HepG2 (cell line): Measurements from ENCODE around the gene IL16. TPM values are rescaled to one million over a fixed set of nuclear protein-coding genes. Genes with fewer than 3 reads are reported as not detected.

Experiments used
- ATAC-seq: fragments of 200-7000 bp; cut with Tn5 transposase; 3 replicates; pipeline ENCODE4 v1.9.1; 2020; ENCODE audit warnings: mild to moderate bottlenecking, moderate library complexity
- BruUV-seq: library from RNA; stranded (reverse); fragments of 400-500 nt; replicated peaks from 2 replicates; lab custom pipeline; 2021; lab: Mats Ljungman, UMichigan
- CTCF ChIA-PET: fragments of 300-600 bp; formaldehyde crosslinking; extraction: SDS; loops from one replicate; lab custom pipeline; 2021; ENCODE audit warnings: low total read pairs, inconsistent platforms, low intra/inter-chr PET ratio; lab: Yijun Ruan, JAX
- POLR2A ChIA-PET: fragments of 350-600 bp; sonication (Branson Sonifier 250); formaldehyde crosslinking; loops from one replicate; lab custom pipeline; 2020; ENCODE audit warnings: antibody characterized with exemption, inconsistent platforms; lab: Yijun Ruan, JAX
- DNase-seq: peaks from one replicate; pipeline ENCODE4 v3.0.0-alpha.2; 2015; ENCODE audit warnings: low spot score
- FAIRE-seq: peaks from 3 replicates; lab custom pipeline; 2011; peaks lifted over from hg19 to GRCh38; lab: Jason Lieb, UNC
- H2AFZ ChIP-seq: one replicate; pipeline ENCODE4 v1.6.1; 2011; ENCODE audit warnings: low read length, inconsistent platforms
- H3K27ac ChIP-seq: fragments of 300-600 bp; 3 replicates; pipeline ENCODE4 v1.8.0; 2011; ENCODE audit warnings: mixed run types, mild to moderate bottlenecking, mixed read lengths, low read length, inconsistent platforms; ENCODE audit not compliant: insufficient read depth; ENCODE audit errors: extremely low read length
- H3K27me3 ChIP-seq, 2 experiments: fragments of 200-600 bp in 1 of 2; 2 replicates in 1 of 2; 3 replicates in 1 of 2; pipeline versions ENCODE4 v1.6.0 to v1.8.0; 2011; ENCODE audit warnings: low read length in 2 of 2, mild to moderate bottlenecking in 2 of 2, moderate library complexity in 2 of 2, inconsistent platforms in 1 of 2; ENCODE audit not compliant: insufficient read depth in 2 of 2, control insufficient read depth in 1 of 2
- H3K36me3 ChIP-seq, 2 experiments: fragments of 200-600 bp in 1 of 2; replicated peaks in 1 of 2; 2 replicates in 1 of 2; 3 replicates in 1 of 2; pipeline versions ENCODE4 v1.5.1 to v1.8.0; 2011; ENCODE audit warnings: low read length in 2 of 2, inconsistent platforms in 1 of 2; ENCODE audit not compliant: insufficient read depth in 2 of 2, control insufficient read depth in 1 of 2
- H3K4me1 ChIP-seq: 2 replicates; pipeline ENCODE4 v1.5.1; 2012; ENCODE audit warnings: low read length, inconsistent platforms; ENCODE audit not compliant: insufficient read depth
- H3K4me2 ChIP-seq: 2 replicates; pipeline ENCODE4 v1.6.0; 2011; ENCODE audit warnings: low read depth, low read length, inconsistent platforms
- H3K4me3 ChIP-seq, 3 experiments: fragments of 200-600 bp in 1 of 3; sonication (generic), shearing (Covaris generic) in 1 of 3; replicated peaks in 1 of 3; 2 replicates each; pipeline ENCODE4 v1.5.1; 2011 to 2016; ENCODE audit warnings: low read length in 3 of 3, inconsistent platforms in 2 of 3, low read depth in 2 of 3, mild to moderate bottlenecking in 2 of 3, control low read depth in 1 of 3, mixed read lengths in 1 of 3; ENCODE audit not compliant: insufficient read depth in 1 of 3
- H3K79me2 ChIP-seq: one replicate; pipeline ENCODE4 v1.6.1; 2011; ENCODE audit warnings: low read length, inconsistent platforms; ENCODE audit not compliant: insufficient read depth
- H3K9ac ChIP-seq: 2 replicates; pipeline ENCODE4 v1.6.0; 2011; ENCODE audit warnings: mild to moderate bottlenecking, low read depth, low read length, inconsistent platforms; ENCODE audit not compliant: insufficient read depth
- H3K9me3 ChIP-seq: 2 replicates; pipeline ENCODE4 v1.5.1; 2012; ENCODE audit warnings: mild to moderate bottlenecking, low read length
- H4K20me1 ChIP-seq: 2 replicates; pipeline ENCODE4 v1.6.0; 2011; ENCODE audit warnings: inconsistent platforms, mild to moderate bottlenecking, low read length, moderate library complexity; ENCODE audit not compliant: insufficient read depth
- ELF4 ChIP-seq: sonication (generic); formaldehyde crosslinking; IDR thresholded peaks from 2 replicates; pipeline ENCODE4 v1.5.0; 2020; ENCODE audit warnings: missing genetic modification reagents, mild to moderate bottlenecking, moderate library complexity, borderline replicate concordance
- JUND ChIP-seq: sonication (generic); formaldehyde crosslinking; IDR thresholded peaks from 2 replicates; pipeline ENCODE4 v1.8.0; 2022; ENCODE audit warnings: mild to moderate bottlenecking, missing genetic modification reagents
- KDM1A ChIP-seq: IDR thresholded peaks from 2 replicates; pipeline ENCODE4 v1.6.1; 2016; ENCODE audit warnings: missing compliant biosample characterization
- MTA3 ChIP-seq: sonication (generic); formaldehyde crosslinking; IDR thresholded peaks from 2 replicates; pipeline ENCODE4 v1.4.0; 2020; ENCODE audit warnings: missing genetic modification reagents
- NCOA1 ChIP-seq: sonication (generic); formaldehyde crosslinking; IDR thresholded peaks from 2 replicates; pipeline ENCODE4 v1.9.0; 2021; ENCODE audit warnings: missing genetic modification reagents
- NCOR1 ChIP-seq: fragments of 200-600 bp; sonication (generic); IDR thresholded peaks from 2 replicates; pipeline ENCODE4 v1.7.0; 2017; ENCODE audit warnings: antibody characterized with exemption, low read length, borderline replicate concordance
- NR3C1 ChIP-seq: sonication (generic); formaldehyde crosslinking; IDR thresholded peaks from 2 replicates; pipeline ENCODE4 v1.4.0; 2020; ENCODE audit warnings: missing genetic modification reagents
- SP1 ChIP-seq, 2 experiments: fragments of 450-650 bp in 1 of 2; sonication (generic) in 1 of 2; formaldehyde crosslinking in 1 of 2; IDR thresholded peaks; 2 replicates each; pipeline versions ENCODE4 v1.4.0 to v1.6.1; 2016 to 2020; ENCODE audit warnings: missing genetic modification reagents in 1 of 2
- YY1 ChIP-seq: IDR thresholded peaks from 2 replicates; pipeline ENCODE4 v1.6.1; 2011; ENCODE audit warnings: low read length, low read depth, moderate library complexity, mild to moderate bottlenecking; ENCODE audit not compliant: insufficient read depth, insufficient replicate concordance
- ZNF225 ChIP-seq: sonication (generic); formaldehyde crosslinking; IDR thresholded peaks from 2 replicates; pipeline ENCODE4 v1.4.0; 2020; ENCODE audit warnings: mild to moderate bottlenecking, missing genetic modification reagents
- ZNF263 ChIP-seq: sonication (generic); formaldehyde crosslinking; IDR thresholded peaks from 2 replicates; pipeline ENCODE4 v1.4.0; 2020; ENCODE audit warnings: missing genetic modification reagents
- ZNF775 ChIP-seq: sonication (generic); formaldehyde crosslinking; IDR thresholded peaks from 2 replicates; pipeline ENCODE4 v1.4.0; 2020; ENCODE audit warnings: missing genetic modification reagents, mild to moderate bottlenecking, moderate library complexity, borderline replicate concordance
- ZNF879 ChIP-seq: sonication (generic); formaldehyde crosslinking; IDR thresholded peaks from 2 replicates; pipeline ENCODE4 v1.8.1; 2023; ENCODE audit warnings: missing genetic modification reagents
- WGBS: methylation state at CpG from one replicate; pipeline ENCODE4 v1.1.6; 2017; ENCODE audit warnings: low lambda C conversion rate; 5-methylcytosine and 5-hydroxymethylcytosine counted together
- in situ Hi-C: cut with HindIII; loops from 2 replicates; pipeline ENCODE4 v1.10.0; 2017; ENCODE audit warnings: low pct_unique_long_range_greater_than_20kb; ENCODE audit not compliant: extremely low pct_ligation_motif_present
- intact Hi-C: fragments of 100-400 bp; cut with micrococcal nuclease; formaldehyde crosslinking; loops from one replicate; pipeline ENCODE4 v1.10.0; 2022; ENCODE audit not compliant: unreplicated experiment
- polyA plus RNA-seq, 8 experiments: library from polyadenylated mRNA; depleted of rRNA in 3 of 8; stranded (reverse) in 7 of 8; unstranded in 1 of 8; fragments of >200 nt; fragmentation: Illumina TruSeq in 4 of 8; extraction: Trizol in 4 of 8; gene quantifications; 2 replicates each; pipeline versions ENCODE4 v1.2.1 to v1.2.3, GENCODE V29; 2011 to 2016; ENCODE audit warnings: low read depth in 4 of 8, missing spikeins in 1 of 8, mixed read lengths in 1 of 8; ENCODE audit not compliant: insufficient read depth in 1 of 8
- total RNA-seq, 5 experiments: library from RNA; depleted of rRNA; stranded (reverse); fragments of >200 nt; fragmentation: Illumina TruSeq; extraction: Trizol; gene quantifications; 2 replicates each; pipeline ENCODE4 v1.2.3, GENCODE V29; 2016; ENCODE audit warnings: low read depth in 1 of 5
- TF ChIP-seq, protein P1 (sequence below): sonication (generic); formaldehyde crosslinking; IDR thresholded peaks from 2 replicates; pipeline ENCODE4 v1.5.1; 2020; ENCODE audit warnings: missing genetic modification reagents, mild to moderate bottlenecking, borderline replicate concordance
- TF ChIP-seq, protein P2 (sequence below): sonication (generic); formaldehyde crosslinking; IDR thresholded peaks from 2 replicates; pipeline ENCODE4 v1.5.0; 2020; ENCODE audit warnings: mild to moderate bottlenecking, missing genetic modification reagents
- TF ChIP-seq, protein P3 (sequence below): sonication (generic); formaldehyde crosslinking; IDR thresholded peaks from 2 replicates; pipeline ENCODE4 v1.8.0; 2022; ENCODE audit warnings: mild to moderate bottlenecking, missing genetic modification reagents
- TF ChIP-seq, protein P4 (sequence below): sonication (generic); formaldehyde crosslinking; IDR thresholded peaks from 2 replicates; pipeline ENCODE4 v1.5.1; 2020; ENCODE audit warnings: mild to moderate bottlenecking, moderate library complexity, missing genetic modification reagents

IL16 gene
- total and polyA plus RNA-seq, 2 of the 13 experiments (the other 11 are each of a cell fraction or from before 2014, with no cell fraction given), result 0.03 TPM; not detected in 1

DNA sequence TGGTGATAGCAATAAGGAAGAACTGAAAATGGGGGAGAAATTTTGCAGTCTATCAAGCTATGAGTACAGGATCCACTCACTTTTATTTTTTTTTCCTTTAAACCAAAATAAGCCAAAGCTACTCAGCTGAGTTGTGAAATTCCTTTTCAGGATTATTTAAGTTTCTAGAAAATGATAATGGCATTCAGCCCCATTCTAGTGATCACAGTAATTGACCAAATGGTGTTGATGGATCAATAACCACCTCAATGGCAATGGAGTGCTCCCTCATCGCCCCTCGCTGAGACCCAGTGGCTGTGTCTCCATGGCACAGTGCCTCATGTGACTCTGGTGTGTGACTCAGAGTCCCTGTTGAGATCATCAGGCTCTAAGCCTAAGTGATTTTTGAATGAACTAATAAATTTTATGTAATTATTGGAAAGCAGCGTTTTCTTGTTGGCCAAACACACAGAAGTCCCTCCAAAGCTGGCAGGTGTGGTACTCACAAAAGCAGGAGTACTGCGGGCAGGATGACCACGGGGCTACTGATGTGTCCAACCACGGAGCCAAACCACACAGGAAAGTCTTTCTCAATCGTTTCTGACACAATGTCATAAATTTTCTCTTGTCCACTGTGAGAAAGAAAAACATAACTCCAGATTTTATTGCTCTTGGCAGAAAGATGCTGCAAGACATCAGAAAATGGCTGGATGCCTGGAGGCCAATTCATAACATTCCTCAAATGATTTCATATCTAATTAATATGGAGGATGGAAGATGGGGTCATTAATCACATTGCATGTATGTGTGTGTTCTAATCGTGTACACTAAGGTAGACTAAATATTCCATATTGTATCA lies 141.7 kb downstream of the IL16 start:
- Histone ChIP-seq H3K9me3 (no peaks in the 10 kb centered on the region), H2AFZ (no peak overlapping the region), H3K27ac (no peak overlapping the region), H3K79me2 (no peaks in the 10 kb centered on the region), H3K4me3 (no peak overlapping the region), H4K20me1 (no peaks in the 10 kb centered on the region), H3K4me1 (no peaks in the 10 kb centered on the region), H3K27me3 (no peaks in the 10 kb centered on the region; a peak in 1 of 5 replicates), H3K4me2 (no peak overlapping the region), H3K36me3 (no peaks in the 10 kb centered on the region), H3K9ac (no peak overlapping the region)
- no peak for FAIRE-seq
- BruUV-seq, result no TSS peak
- in situ Hi-C loops, result no loop called here
- no peak for DNase-seq
- ChIA-PET CTCF (no interaction called here), POLR2A (no interaction called here)
- 44% methylated on average over 8 of the region's 8 CpGs for WGBS
- intact Hi-C loops, result no loop called here
- ATAC-seq, result no peak
- TF ChIP-seq JUND (CRISPR knock-in tag) (no peak), ELF4 (CRISPR knock-in tag) (no peak), ZNF775 (CRISPR knock-in tag) (no peak), SP1 (IDR thresholded peaks at IDR 0.05) (no peak), SP1 (CRISPR knock-in tag; IDR thresholded peaks at IDR 0.05) (no peak), NCOA1 (CRISPR knock-in tag) (no peak), NCOR1 (no peak), NR3C1 (CRISPR knock-in tag) (no peak), MTA3 (no peak), ZNF879 (no peak), ZNF263 (CRISPR knock-in tag) (no peak), YY1 (no peak), KDM1A (CRISPR knock-in tag) (no peak), ZNF225 (CRISPR knock-in tag) (no peak)
- TF ChIP-seq, protein P1, sequence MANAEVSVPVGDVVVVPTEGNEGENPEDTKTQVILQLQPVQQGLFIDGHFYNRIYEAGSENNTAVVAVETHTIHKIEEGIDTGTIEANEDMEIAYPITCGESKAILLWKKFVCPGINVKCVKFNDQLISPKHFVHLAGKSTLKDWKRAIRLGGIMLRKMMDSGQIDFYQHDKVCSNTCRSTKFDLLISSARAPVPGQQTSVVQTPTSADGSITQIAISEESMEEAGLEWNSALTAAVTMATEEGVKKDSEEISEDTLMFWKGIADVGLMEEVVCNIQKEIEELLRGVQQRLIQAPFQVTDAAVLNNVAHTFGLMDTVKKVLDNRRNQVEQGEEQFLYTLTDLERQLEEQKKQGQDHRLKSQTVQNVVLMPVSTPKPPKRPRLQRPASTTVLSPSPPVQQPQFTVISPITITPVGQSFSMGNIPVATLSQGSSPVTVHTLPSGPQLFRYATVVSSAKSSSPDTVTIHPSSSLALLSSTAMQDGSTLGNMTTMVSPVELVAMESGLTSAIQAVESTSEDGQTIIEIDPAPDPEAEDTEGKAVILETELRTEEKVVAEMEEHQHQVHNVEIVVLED (CRISPR knock-in tag), result no peak
- TF ChIP-seq, protein P2, sequence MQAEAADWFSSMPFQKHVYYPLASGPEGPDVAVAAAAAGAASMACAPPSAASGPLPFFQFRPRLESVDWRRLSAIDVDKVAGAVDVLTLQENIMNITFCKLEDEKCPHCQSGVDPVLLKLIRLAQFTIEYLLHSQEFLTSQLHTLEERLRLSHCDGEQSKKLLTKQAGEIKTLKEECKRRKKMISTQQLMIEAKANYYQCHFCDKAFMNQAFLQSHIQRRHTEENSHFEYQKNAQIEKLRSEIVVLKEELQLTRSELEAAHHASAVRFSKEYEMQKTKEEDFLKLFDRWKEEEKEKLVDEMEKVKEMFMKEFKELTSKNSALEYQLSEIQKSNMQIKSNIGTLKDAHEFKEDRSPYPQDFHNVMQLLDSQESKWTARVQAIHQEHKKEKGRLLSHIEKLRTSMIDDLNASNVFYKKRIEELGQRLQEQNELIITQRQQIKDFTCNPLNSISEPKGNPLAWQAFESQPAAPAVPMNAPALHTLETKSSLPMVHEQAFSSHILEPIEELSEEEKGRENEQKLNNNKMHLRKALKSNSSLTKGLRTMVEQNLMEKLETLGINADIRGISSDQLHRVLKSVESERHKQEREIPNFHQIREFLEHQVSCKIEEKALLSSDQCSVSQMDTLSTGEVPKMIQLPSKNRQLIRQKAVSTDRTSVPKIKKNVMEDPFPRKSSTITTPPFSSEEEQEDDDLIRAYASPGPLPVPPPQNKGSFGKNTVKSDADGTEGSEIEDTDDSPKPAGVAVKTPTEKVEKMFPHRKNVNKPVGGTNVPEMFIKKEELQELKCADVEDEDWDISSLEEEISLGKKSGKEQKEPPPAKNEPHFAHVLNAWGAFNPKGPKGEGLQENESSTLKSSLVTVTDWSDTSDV (CRISPR knock-in tag), result no peak
- TF ChIP-seq, protein P3, sequence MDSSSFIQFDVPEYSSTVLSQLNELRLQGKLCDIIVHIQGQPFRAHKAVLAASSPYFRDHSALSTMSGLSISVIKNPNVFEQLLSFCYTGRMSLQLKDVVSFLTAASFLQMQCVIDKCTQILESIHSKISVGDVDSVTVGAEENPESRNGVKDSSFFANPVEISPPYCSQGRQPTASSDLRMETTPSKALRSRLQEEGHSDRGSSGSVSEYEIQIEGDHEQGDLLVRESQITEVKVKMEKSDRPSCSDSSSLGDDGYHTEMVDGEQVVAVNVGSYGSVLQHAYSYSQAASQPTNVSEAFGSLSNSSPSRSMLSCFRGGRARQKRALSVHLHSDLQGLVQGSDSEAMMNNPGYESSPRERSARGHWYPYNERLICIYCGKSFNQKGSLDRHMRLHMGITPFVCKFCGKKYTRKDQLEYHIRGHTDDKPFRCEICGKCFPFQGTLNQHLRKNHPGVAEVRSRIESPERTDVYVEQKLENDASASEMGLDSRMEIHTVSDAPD (CRISPR knock-in tag), result no peak
- TF ChIP-seq, protein P4, sequence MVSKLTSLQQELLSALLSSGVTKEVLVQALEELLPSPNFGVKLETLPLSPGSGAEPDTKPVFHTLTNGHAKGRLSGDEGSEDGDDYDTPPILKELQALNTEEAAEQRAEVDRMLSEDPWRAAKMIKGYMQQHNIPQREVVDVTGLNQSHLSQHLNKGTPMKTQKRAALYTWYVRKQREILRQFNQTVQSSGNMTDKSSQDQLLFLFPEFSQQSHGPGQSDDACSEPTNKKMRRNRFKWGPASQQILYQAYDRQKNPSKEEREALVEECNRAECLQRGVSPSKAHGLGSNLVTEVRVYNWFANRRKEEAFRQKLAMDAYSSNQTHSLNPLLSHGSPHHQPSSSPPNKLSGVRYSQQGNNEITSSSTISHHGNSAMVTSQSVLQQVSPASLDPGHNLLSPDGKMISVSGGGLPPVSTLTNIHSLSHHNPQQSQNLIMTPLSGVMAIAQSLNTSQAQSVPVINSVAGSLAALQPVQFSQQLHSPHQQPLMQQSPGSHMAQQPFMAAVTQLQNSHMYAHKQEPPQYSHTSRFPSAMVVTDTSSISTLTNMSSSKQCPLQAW (CRISPR knock-in tag), result no peak
